Measurements from ENCODE around the gene EPOP. TPM values are rescaled to one million over a fixed set of nuclear protein-coding genes. Genes with fewer than 3 reads are reported as not detected.
"Not testable (repeated sequence)": the region's sequence is repeated elsewhere in the genome, so short reads cannot be mapped to it uniquely, and the experiment has no call there.

The EPOP gene
- total RNA-seq, 2 donors from 2014 or later, result 3.2 to 5.0 TPM

DNA sequence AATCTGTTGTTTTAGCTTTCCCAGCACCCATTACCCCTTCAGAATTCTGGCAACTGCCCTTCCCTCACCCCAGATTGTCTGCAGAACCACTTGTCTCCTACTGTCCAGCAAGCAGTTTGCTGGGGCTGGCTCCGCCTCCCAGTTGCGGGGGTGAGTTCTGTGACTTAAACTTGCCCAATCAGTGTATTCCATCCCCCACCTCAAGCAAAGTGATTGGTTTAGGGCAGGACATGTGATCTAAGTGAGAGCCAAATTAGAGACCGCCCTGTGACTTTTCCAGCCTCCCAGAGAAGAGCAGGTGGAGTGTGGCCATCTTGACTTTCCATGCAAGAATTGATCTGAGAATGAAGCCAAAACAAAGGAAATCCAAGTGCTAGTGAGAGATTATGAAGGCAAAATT, 46.3 kb downstream of the EPOP start:
- no peak overlapping the region for H3K4me3 Mint-ChIP-seq
- peak; percentile 81 for DNase-seq
- WGBS, 2 experiments (ENCODE audit: insufficient coverage in 1 of 2, insufficient read length in 1 of 2), result 64 to 100% methylated on average over 1 to 3 of the region's 3 CpGs

DNA sequence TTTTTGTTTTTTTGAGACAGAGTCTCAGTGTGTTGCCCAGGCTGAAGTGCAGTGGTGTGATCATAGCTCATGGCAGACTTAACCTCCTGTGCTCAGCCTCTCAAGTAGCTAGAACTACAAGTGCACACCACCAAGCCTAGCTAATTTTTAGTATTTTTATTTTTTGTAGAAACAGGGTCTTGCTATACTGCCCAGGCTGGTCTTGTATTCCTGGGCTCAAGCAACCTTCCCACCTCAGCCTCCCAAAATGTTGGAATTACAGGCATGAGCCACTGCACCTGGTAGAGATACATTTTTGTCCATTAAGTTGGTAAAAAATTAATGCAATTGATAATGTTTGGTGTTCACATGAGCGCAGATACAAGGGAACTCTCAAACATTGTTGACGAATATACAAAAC, 46.8 kb downstream of the EPOP start:
- H3K36me3 Mint-ChIP-seq (ENCODE audit: low read depth), result no peaks in the 10 kb centered on the region
- Histone ChIP-seq H3K4me1 (ENCODE audit: control insufficient read depth, insufficient read depth, low read length) (no peaks in the 10 kb centered on the region), H3K27me3 (ENCODE audit: control insufficient read depth, insufficient read depth, low read length, poor library complexity, severe bottlenecking) (no peaks in the 10 kb centered on the region), H3K36me3 (ENCODE audit: control insufficient read depth, insufficient read depth, low read length) (no peaks in the 10 kb centered on the region), H3K4me3 (ENCODE audit: low read length) (no peak overlapping the region), H3K9ac (ENCODE audit: extremely low read depth, low read length, poor library complexity, severe bottlenecking) (no peak overlapping the region), H3K9me3 (ENCODE audit: control insufficient read depth, low read length) (no peaks in the 10 kb centered on the region), H3K27ac (ENCODE audit: low read depth, low read length) (no peak overlapping the region)
- peaks cover 13% of the 10 kb centered on the region for H3K9me3 Mint-ChIP-seq
- TF ChIP-seq, protein P1, sequence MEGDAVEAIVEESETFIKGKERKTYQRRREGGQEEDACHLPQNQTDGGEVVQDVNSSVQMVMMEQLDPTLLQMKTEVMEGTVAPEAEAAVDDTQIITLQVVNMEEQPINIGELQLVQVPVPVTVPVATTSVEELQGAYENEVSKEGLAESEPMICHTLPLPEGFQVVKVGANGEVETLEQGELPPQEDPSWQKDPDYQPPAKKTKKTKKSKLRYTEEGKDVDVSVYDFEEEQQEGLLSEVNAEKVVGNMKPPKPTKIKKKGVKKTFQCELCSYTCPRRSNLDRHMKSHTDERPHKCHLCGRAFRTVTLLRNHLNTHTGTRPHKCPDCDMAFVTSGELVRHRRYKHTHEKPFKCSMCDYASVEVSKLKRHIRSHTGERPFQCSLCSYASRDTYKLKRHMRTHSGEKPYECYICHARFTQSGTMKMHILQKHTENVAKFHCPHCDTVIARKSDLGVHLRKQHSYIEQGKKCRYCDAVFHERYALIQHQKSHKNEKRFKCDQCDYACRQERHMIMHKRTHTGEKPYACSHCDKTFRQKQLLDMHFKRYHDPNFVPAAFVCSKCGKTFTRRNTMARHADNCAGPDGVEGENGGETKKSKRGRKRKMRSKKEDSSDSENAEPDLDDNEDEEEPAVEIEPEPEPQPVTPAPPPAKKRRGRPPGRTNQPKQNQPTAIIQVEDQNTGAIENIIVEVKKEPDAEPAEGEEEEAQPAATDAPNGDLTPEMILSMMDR (conservative IDR thresholded peaks at IDR 0.05), result no peak
- WGBS, 2 experiments (ENCODE audit: insufficient coverage in 1 of 2, insufficient read length in 1 of 2), result 92% methylated on average over 2 of the region's 2 CpGs; no CpG with 5 or more reads in 1 of the 2 experiments
- no peaks in the 10 kb centered on the region for H3K4me1 Mint-ChIP-seq
- no peak overlapping the region for H3K4me3 Mint-ChIP-seq
- H3K27ac Mint-ChIP-seq, result no peak overlapping the region
- no peak for DNase-seq
- H3K27me3 Mint-ChIP-seq (ENCODE audit: insufficient read depth), result no peaks in the 10 kb centered on the region

More for the DNA sequence above, 46.3 kb downstream of the EPOP start:
- Histone ChIP-seq H3K9me3 (ENCODE audit: control insufficient read depth, low read length) (no peaks in the 10 kb centered on the region), H3K4me1 (ENCODE audit: control insufficient read depth, insufficient read depth, low read length) (no peaks in the 10 kb centered on the region), H3K27me3 (ENCODE audit: control insufficient read depth, insufficient read depth, low read length, poor library complexity, severe bottlenecking) (no peaks in the 10 kb centered on the region), H3K4me3 (ENCODE audit: low read length) (no peak overlapping the region), H3K9ac (ENCODE audit: extremely low read depth, low read length, poor library complexity, severe bottlenecking) (no peak overlapping the region), H3K27ac (ENCODE audit: low read depth, low read length) (no peak overlapping the region), H3K36me3 (ENCODE audit: control insufficient read depth, insufficient read depth, low read length) (no peaks in the 10 kb centered on the region)
- no peaks in the 10 kb centered on the region for H3K27me3 Mint-ChIP-seq (ENCODE audit: insufficient read depth)
- no peaks in the 10 kb centered on the region for H3K36me3 Mint-ChIP-seq (ENCODE audit: low read depth)
- peaks cover 13% of the 10 kb centered on the region for H3K9me3 Mint-ChIP-seq
- no peaks in the 10 kb centered on the region for H3K4me1 Mint-ChIP-seq
- TF ChIP-seq, protein P1 (conservative IDR thresholded peaks at IDR 0.05), result no peak
- no peak overlapping the region for H3K27ac Mint-ChIP-seq

DNA sequence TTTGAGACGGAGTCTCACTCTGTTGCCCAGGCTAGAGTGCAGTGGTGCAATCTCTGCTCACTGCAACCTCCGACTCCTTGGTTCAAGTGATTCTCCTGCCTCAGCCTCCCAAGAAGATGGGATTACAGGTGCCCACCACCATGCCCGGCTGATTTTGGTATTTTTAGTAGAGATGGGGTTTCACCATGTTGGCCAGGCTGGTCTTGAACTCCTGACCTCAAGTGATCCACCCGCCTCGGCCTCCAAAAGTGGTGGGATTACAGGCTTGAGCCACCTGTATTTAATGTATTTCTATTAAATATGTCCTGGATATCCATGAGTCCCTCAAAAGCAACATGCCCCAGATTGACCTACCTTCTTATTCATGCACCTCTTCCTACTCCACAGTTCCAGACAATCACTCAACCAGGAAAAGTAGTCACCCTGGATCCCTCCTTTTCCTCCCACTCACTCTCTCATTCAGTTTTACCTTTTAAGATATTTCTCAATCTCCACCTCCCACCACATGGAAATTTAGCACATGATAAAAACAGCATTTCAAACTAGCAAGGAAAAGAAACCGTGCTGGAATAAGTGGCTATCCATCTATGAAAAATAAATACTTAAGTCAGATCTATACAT, 48.0 kb downstream of the EPOP start:
- not testable (repeated sequence) for H3K27ac ChIP-seq (ENCODE audit: low read depth, low read length); H3K27me3 Mint-ChIP-seq (ENCODE audit: insufficient read depth); H3K4me1 ChIP-seq (ENCODE audit: control insufficient read depth, insufficient read depth, low read length); H3K9me3 ChIP-seq (ENCODE audit: control insufficient read depth, low read length); H3K36me3 ChIP-seq (ENCODE audit: control insufficient read depth, insufficient read depth, low read length); H3K27me3 ChIP-seq (ENCODE audit: control insufficient read depth, insufficient read depth, low read length, poor library complexity, severe bottlenecking); H3K4me3 ChIP-seq (ENCODE audit: low read length); H3K4me1 Mint-ChIP-seq; H3K9ac ChIP-seq (ENCODE audit: extremely low read depth, low read length, poor library complexity, severe bottlenecking); H3K4me3 Mint-ChIP-seq; H3K27ac Mint-ChIP-seq; H3K36me3 Mint-ChIP-seq (ENCODE audit: low read depth)
- 91 to 93% methylated on average over 5 to 6 of the region's 6 CpGs for WGBS, 2 experiments (ENCODE audit: insufficient coverage in 1 of 2, insufficient read length in 1 of 2)
- peak; percentile 7 for DNase-seq
- H3K9me3 Mint-ChIP-seq, result peaks cover 13% of the 10 kb centered on the region

DNA sequence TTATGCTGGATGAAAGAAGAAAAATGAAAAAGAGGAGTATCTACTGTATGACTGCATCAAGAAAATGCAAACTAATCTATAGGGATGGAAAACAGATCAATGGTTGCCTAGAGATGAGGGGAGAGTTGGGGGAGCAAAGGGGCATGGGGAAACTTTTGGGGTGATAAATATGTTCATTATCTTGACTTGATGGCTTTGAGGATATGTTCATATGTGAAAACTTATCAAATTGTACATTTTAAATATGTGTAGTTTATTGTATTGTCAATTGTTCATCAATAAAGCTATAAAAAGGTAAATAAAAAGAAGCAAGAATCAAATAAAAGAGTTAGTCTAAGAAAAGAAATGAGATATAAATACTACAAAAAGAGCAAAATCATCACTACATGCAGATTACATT, 49.3 kb downstream of the EPOP start:
- H3K27me3 ChIP-seq (ENCODE audit: control insufficient read depth, insufficient read depth, low read length, poor library complexity, severe bottlenecking), result no peaks in the 10 kb centered on the region
- H3K36me3 Mint-ChIP-seq (ENCODE audit: low read depth), result no peaks in the 10 kb centered on the region

DNA sequence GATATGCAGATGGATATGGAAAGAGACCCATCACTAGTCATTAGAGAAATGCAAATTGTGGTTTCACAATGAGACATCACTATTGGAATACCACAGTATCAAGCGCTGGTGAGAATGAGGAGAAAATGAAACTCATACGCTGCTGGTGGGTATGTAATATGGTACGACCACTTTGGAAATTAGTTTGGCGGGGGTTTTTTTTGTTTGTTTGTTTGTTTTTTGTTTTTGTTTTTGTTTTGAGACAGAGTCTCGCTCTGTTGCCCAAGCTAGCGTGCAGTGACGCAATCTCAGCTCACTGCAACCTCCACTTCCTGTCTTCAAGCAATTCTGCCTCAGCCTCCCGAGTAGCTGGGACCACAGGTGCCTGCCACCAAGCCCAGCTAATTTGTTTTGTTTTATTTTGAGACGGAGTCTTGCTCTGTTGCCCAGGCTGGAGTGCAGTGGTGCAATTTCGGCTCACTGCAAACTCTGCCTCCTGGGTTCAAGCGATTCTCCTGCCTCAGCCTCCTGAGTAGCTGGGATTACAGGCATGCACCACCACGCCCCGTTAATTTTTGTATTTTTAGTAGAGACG, 49.9 kb downstream of the EPOP start:
- H3K9ac ChIP-seq (ENCODE audit: extremely low read depth, low read length, poor library complexity, severe bottlenecking); H3K9me3 ChIP-seq (ENCODE audit: control insufficient read depth, low read length); H3K27me3 Mint-ChIP-seq (ENCODE audit: insufficient read depth); H3K36me3 Mint-ChIP-seq (ENCODE audit: low read depth); H3K36me3 ChIP-seq (ENCODE audit: control insufficient read depth, insufficient read depth, low read length); H3K4me1 ChIP-seq (ENCODE audit: control insufficient read depth, insufficient read depth, low read length); H3K27ac Mint-ChIP-seq; H3K27ac ChIP-seq (ENCODE audit: low read depth, low read length); H3K4me1 Mint-ChIP-seq; H3K27me3 ChIP-seq (ENCODE audit: control insufficient read depth, insufficient read depth, low read length, poor library complexity, severe bottlenecking); H3K9me3 Mint-ChIP-seq; H3K4me3 ChIP-seq (ENCODE audit: low read length); H3K4me3 Mint-ChIP-seq: not testable (repeated sequence)
- WGBS, 2 experiments (ENCODE audit: insufficient coverage in 1 of 2, insufficient read length in 1 of 2), result 94 to 97% methylated on average over 11 to 14 of the region's 14 CpGs
- peak; percentile 18 for DNase-seq

More for the DNA sequence above, 49.3 kb downstream of the EPOP start:
- Mint-ChIP-seq H3K27me3 (ENCODE audit: insufficient read depth) (no peaks in the 10 kb centered on the region), H3K4me3 (no peak overlapping the region), H3K4me1 (no peaks in the 10 kb centered on the region), H3K27ac (no peak overlapping the region), H3K9me3 (peaks cover 13% of the 10 kb centered on the region)
- no peak for DNase-seq
- H3K4me1 ChIP-seq (ENCODE audit: control insufficient read depth, insufficient read depth, low read length), result no peaks in the 10 kb centered on the region
- H3K4me3 ChIP-seq (ENCODE audit: low read length), result no peak overlapping the region
- no peak overlapping the region for H3K27ac ChIP-seq (ENCODE audit: low read depth, low read length)
- TF ChIP-seq, protein P1 (conservative IDR thresholded peaks at IDR 0.05), result no peak
- H3K36me3 ChIP-seq (ENCODE audit: control insufficient read depth, insufficient read depth, low read length), result no peaks in the 10 kb centered on the region
- H3K9me3 ChIP-seq (ENCODE audit: control insufficient read depth, low read length), result no peaks in the 10 kb centered on the region
- H3K9ac ChIP-seq (ENCODE audit: extremely low read depth, low read length, poor library complexity, severe bottlenecking), result no peak overlapping the region

All from endodermal cell (in vitro differentiated cells).